Subcutaneous adipose tissue (tissue), 4 donors: Measurements from ENCODE around the gene DIAPH2. TPM values are rescaled to one million over a fixed set of nuclear protein-coding genes. Genes with fewer than 3 reads are reported as not detected.

ENCODE experiments used
- CTCF ChIP-seq: fragments of 450-650 bp; IDR thresholded peaks from one replicate; pipeline ENCODE4 v1.5.1; 2016; ENCODE audit warnings: low read depth, mild to moderate bottlenecking, control low read depth, antibody characterized with exemption, moderate library complexity
- total RNA-seq, 4 donors: library from RNA; depleted of rRNA; stranded (reverse); fragments of >200 nt; gene quantifications; one replicate each; pipeline ENCODE4 v1.1.0, GENCODE V29; 2016

Gene DIAPH2
- total RNA-seq, 4 donors from 2014 or later: 45.0 to 84.6 (median 54.2) TPM

GRCh38 chrX:97158269-97158668, 473.6 kb downstream of the DIAPH2 start:
- TF ChIP-seq CTCF: no peak

GRCh38 chrX:97159916-97160800, 475.5 kb downstream of the DIAPH2 start:
- TF ChIP-seq CTCF: no peak

- TF ChIP-seq CTCF: no peak
These were observed 482.7 kb downstream of the DIAPH2 start for GRCh38 chrX:97167333-97167732.

GRCh38 chrX:97168646-97169045, 484.0 kb downstream of the DIAPH2 start:
- no peak for TF ChIP-seq CTCF

GRCh38 chrX:97175147-97175546, 490.5 kb downstream of the DIAPH2 start:
- TF ChIP-seq CTCF: no peak

- TF ChIP-seq CTCF: no peak
These were observed 505.0 kb downstream of the DIAPH2 start for GRCh38 chrX:97189668-97190067.

GRCh38 chrX:97199501-97199900, 514.9 kb downstream of the DIAPH2 start:
- TF ChIP-seq CTCF: no peak
